ENCODE data around the gene MC1R.
A peak's percentile ranks its signal among the peaks of the same experiment; 100 is the strongest.
"Not testable (repeated sequence)": the region's sequence is repeated elsewhere in the genome, so short reads cannot be mapped to it uniquely, and the experiment has no call there.

The MC1R gene

DNA sequence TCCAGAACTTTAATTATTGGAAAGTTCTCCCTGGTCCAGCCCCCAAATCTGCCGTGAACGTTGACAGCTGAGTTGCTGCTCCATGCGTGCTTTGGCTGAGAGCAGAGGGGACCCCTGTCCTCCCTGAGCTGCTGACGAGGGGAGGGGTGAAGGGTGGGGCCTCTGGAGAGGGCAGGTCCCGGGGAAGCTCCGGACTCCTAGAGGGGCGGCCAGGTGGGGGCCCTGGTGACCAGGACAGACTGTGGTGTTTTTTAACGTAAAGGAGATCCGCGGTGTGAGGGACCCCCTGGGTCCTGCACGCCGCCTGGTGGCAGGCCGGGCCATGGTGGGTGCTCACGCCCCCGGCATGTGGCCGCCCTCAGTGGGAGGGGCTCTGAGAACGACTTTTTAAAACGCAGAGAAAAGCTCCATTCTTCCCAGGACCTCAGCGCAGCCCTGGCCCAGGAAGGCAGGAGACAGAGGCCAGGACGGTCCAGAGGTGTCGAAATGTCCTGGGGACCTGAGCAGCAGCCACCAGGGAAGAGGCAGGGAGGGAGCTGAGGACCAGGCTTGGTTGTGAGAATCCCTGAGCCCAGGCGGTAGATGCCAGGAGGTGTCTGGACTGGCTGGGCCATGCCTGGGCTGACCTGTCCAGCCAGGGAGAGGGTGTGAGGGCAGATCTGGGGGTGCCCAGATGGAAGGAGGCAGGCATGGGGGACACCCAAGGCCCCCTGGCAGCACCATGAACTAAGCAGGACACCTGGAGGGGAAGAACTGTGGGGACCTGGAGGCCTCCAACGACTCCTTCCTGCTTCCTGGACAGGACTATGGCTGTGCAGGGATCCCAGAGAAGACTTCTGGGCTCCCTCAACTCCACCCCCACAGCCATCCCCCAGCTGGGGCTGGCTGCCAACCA is at the start of gene MC1R:
MC1R (plus strand) TSS at position 410 of the 895 bp plus-strand sequence; CDS start at position 807, 397 bp downstream.
- peak; percentile 41 for DNase-seq (ENCODE audit: low read depth)

DNA sequence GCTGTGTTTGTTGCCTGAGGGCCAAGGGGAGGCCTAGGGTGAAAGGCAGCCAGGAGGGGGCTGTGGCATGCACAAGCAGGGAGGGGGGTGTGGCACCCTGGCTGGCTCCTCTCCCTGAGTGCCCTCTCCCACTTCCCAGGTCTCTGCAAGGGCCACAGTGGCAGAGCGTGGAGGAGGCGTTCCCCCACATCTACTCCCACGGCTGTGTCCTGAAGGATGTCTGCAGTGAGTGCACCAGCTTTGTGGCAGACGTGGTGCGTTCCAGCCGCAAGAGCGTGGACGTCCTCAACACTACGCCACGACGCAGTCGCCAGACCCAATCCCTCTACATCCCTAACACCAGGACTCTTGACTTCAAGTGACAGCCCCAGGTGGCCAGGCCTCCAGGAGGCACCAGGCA is 48.8 kb upstream of the MC1R start:
- DNase-seq (ENCODE audit: low read depth) = no peak

DNA sequence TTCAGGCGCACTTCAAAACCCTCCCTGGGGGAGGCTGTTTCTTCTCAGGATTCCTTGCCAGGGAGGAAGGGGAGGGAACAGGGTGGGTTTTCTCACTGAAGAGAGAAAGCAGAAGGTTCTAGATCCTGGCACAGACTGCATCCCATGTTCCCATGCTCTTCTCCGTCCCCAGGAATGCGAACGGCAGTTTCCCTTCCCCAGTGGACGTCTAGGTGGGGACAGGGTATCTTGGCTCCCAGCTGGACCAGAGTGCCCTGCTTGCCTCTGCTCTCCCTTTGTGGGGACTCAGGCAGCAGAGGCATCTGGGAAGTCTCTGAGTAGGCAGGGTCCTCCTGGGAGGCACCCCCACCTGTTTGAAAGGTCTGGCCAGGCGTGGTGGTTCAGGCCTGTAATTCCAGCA is 48.2 kb upstream of the MC1R start:
- no peak for DNase-seq (ENCODE audit: low read depth)

DNA sequence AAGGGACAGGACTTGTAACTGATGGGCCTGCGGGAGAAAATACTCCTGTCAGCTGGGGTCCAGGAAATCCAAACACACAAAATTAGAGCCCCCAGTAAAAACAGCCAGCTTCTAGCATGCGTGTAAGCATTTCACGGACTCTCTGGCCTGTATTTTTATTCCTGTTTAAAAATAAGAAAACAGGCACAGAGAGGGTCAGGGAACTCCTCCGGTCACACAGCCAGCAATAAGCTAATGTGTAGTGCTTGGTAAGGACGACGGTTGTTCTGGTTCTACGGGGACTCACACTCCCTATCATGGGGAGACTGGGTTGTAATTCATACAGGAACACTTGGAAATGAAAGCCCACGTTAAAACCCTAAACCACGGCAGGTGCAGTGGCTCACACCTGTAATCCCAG is 46.8 kb upstream of the MC1R start:
- no peak for DNase-seq (ENCODE audit: low read depth)

DNA sequence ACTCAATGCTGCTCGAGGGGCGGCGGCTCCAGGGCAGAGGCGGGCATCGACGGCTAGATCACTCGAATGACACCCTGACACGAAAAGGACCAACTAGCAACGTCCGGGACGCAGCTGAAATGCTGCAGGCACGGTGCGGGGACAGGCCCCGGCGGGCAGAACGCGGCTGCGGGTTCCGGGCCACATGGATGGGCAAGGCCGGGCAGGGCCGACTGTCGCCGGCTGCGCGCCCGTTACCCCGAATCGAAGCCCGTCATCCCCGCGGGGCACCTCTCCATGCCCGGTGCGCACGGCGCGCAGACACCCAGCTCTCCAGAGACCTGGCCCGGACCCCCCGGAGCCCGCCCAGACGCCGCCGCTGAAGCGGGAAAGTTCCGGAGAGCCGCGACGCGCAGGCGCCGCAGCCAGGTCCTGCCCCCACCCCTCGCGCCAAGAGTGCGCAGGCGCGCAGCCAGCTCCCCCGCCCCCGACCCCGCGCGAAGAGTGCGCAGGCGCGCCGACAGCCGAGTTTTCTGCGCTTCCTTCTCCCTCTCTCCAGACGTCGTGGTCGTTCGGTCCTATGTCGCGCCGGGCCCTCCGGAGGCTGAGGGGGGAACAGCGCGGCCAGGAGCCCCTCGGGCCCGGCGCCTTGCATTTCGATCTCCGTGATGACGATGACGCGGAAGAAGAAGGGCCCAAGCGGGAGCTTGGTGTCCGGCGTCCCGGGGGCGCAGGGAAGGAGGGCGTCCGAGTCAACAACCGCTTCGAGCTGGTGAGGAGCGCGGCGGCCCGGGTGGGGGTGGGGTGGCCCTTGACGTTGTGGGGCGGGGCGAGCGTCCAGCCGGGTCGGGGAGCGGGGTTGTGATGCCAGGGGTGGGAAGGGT is 45.3 kb upstream of the MC1R start, which contains the start of gene TCF25:
TCF25 (plus strand) TSS at position 484 of the 863 bp plus-strand sequence; CDS start at position 560, 76 bp downstream.
- peak; percentile 77 for DNase-seq (ENCODE audit: low read depth)

DNA sequence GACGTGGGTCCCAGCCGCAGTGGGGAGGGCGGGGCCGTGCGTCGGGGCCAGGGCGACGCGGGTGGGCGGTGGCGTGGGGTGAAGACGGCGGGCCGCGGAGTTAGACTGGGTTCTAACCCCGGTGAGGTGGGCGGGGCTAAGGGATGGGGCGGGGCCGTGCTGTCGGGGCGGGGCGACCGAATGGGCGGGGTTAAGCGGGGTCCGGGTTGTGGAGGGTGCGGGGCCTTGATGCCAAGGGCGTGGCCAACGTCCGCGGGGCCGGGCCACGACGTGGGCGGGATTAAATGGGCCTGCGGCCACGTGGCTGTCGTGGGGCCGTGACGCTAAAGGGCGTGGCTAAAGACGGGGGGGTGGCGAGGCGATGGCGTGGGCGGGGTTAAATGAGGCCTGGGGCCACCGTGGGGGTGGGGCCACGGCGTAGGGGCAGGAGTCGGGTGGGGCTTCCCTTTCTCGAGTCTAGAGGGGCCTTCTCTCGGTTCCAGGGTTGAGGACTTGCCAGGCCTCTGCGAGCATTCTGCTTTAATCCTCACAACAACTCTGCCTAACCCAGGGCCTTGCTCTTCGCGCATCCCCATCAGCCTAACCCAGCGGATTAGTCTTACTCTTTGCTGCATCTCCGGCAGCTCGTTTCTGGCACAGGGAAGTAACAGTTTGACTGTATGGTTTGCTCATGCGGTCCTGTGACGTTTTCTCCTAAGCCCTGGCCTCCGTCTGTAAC is 44.5 kb upstream of the MC1R start:
- peak; percentile 93 for DNase-seq (ENCODE audit: low read depth)

DNA sequence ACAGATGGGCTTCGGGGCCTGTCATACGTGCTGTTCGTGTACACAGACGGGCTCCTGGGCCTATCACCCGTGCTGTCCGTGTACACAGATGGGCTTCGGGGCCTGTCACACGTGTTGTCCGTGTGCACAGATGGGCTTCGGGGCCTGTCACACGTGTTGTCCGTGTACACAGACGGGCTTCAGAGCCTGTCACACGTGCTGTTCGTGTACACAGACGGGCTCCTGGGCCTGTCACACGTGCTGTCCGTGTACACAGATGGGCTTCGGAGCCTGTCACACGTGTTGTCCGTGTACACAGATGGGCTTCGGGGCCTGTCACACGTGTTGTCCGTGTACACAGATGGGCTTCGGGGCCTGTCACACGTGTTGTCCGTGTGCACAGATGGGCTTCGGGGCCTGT is 39.5 kb upstream of the MC1R start:
- not testable (repeated sequence) for DNase-seq (ENCODE audit: low read depth)

DNA sequence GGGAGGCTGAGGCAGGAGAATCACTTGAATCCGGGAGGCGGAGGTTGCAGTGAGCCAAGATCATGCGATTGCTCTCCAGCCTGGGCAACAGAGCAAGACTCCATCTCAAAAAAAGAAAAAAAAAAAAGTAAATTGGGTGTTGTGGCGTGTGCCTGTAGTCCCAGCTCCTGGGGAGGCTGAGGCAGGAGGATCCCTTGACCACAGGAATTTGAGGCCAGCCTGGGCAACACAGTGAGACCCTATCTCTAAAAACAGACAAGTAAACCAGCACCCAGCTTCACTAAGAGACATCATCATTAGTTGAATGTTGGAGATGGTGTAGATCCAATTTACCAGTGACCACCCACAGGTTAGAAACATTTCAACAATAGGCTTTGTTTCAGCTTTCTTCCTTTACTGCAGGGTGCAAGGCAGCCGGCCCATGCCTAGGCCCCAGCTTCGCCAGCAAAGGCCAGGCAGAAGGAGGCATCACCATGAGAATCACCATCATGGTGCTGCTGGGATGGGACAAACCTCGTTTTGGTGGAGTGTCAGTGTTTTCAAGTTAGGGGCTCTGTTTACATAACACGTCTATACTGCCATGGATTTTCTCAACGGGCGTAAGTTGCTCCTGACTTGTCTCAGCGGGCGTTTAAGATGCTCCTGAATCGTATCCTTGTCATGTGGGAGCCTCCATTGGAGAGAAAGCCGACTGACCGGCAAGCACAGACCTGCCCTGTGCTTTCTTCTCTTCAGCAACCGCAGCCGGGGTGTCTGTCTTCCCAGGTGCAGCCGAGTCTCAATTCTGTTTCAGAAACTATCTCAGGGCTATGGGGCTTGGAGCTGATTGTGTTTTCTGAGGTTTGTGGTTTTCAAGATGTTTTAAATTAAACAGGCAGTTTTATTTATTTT is 37.9 kb upstream of the MC1R start:
- DNase-seq (ENCODE audit: low read depth) = no peak

DNA sequence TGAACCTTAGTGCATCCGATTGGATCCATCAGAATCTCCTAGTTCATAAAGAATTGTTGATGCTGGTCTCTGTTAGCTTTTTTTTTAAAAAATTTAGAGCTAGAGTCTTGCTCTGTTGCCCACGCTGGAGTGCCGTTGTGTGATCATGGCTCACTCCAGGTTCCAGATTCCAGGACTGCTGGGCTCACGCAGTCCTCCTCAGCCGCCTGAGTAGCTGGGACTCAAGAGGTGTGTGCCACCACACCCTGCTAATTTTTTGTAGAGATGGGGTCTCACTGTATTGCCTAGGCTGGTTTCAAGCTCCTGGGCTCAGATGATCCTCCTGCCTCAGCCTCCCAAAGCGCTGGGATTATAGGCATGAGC is 37.3 kb upstream of the MC1R start:
- DNase-seq (ENCODE audit: low read depth) = no peak

DNA sequence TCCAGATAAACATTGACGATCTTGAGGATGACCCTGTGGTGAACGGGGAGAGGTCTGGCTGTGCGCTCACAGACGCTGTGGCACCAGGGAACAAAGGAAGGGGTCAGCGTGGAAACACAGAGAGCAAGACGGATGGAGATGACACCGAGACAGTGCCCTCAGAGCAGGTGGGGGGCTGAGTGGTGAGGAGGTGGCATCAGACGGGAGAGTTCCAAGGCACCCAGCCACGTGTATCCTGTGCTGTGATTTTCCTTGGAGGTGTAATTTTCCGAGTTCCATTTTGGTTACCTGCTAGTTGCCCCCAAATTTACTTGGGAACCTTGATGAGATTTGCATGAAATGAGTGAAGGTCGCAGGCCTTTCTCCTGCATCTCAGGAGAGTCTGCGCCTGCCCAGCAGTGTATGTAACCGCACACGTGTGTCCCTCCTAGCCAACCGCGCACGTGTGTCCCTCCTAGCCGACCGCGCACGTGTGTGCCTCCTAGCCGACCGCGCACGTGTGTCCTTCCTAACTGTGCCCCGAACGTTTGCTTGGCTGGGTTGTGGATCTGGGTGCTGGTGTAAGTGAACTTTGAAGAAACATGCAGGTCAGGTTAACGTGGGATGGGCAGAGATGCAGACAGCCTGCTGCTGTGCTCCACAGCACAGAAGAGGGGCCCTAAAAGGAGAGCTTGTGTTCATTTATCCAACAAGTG is 35.2 kb upstream of the MC1R start:
- DNase-seq (ENCODE audit: low read depth) = no peak

DNA sequence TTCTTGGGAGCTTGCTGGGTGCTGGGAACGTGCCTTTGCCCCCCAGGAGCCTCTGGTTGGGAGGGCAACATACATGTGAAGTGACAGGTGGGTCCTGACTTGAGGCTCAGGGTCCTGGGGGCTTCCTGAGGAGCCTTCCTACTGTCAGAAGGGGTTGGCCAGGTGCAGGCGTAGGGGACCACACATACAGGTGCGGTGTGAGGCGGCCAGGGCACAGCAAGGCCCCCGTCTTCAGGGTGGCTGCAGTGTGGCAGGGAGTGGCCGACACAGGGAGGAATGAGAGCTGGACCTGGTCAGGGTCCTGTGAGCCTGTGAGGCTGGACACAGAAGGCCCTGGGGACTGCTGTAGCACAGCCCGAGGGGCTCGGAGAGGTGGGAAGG is 34.6 kb upstream of the MC1R start:
- no peak for DNase-seq (ENCODE audit: low read depth)

DNA sequence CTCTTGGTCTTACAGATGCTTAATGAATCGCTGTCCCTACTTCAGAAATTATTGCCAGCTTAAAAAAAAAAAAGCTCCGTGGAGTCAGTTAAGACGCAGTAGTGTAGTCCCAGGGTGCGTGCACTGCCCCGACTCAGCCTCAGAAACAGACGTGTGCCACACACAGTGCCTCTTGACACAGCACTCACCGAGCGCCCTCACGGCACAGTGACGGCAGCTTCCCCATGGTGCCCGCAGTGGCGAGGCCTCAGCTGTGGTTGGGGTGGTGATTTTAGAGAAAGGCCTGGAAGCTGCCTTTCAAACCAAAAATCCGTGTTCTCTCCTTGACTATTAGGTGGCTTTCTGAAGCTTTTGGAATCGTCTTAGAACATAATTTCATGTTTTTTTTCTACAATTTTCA is 31.4 kb upstream of the MC1R start:
- no peak for DNase-seq (ENCODE audit: low read depth)

DNA sequence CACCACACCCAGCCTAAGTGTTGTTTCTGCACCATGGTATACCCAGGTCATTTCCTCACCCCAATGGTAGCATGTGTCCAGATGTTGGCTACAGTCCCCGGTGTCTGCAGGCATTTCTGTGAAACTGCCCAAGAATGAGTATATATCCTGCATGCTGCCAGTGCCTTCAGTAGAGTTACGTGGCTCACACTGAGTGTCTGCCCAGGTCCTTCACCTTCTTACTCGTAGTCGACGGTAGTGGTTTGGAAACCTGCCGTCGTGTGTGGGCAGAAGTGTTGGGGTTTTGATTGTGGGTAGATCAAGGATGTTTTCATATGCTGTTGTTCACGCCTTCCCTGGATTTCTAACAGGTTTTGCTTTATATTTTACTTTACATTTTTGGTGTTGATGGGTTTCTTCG is 28.5 kb upstream of the MC1R start:
- no peak for DNase-seq (ENCODE audit: low read depth)

DNA sequence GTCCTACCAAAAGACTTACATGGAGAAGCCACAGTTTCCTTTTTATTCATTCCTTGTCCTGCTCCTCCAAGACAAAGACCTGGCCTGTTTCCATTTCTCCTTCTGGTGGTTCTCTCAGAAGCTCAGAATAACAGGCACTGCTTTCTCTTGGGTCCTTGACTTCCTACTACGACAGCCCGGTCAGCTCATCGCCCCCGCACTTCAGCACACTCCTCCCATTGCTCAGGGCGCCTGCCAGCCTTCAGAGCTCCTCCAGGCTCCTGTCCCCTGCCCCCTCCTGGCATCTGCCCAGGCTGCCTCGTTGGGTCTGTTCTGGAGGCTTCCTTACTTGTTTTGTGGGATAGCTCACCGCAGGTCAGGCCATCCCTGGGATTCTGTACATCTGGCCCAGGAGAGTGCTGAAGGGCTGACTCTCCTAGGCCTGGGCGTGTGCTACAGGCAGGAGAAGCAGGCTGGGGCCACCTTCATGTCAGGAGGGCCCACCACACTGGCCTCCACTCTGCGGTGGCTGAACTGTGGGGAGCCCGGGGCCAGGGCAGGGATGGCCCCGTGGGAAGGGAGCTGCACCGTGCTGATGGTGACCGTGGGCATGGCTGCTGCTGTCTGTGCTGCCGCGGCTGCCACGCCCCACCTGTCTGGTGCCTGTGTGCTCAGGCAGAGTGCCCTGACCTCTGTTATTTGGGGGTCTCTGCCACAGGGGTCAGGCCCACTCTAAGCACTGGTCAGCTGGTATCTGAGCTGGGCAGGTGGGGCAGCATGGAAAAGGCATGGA is 27.6 kb upstream of the MC1R start:
- no peak for DNase-seq (ENCODE audit: low read depth)

DNA sequence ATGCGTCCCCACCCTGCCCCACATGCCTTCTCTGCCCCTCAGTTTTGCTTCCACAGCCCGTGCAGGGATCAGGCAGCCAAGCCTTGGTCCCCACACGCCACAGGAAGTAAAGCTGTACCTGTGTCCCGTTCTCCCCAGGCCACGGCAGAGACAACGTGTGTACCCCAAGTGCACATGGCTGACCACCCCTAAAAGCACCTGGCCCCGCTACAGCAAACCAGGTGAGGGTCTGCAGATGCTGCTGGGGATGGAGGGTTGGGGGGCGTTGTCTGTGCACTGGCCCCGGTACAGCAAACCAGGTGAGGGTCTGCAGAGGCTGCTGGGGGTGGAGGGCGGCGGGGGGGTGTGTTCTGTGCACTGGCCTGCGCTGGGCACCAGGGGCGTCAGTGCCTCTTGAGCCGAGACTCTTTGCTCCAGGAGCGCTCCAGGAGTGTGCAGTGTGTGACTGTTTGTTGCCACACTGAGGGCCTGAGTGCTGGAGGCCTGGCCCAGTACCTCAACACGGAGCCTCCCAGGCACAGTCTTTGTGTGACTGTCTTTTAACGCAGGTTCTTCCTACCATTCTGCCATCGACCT is 26.5 kb upstream of the MC1R start:
- DNase-seq (ENCODE audit: low read depth) = no peak

DNA sequence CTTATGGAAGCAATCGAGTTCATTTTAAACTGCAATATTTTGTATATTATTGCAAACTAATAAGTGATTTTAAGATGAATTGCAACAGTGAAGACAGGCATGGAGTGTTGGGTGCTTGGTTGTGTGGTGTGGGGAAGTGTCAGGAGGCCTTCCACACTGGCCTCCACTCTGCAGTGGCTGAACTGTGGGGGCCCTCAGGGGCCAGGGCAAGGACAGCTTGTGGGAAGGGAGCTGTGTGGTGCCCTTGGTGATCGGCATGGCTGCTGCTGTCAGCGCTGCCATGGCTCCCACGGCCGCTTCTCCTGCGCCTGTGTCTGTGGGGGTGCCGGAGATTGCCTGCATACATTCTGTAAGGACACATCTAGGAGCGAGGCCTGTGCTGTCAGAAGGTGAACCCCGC is 26.0 kb upstream of the MC1R start:
- DNase-seq (ENCODE audit: low read depth) = no peak

DNA sequence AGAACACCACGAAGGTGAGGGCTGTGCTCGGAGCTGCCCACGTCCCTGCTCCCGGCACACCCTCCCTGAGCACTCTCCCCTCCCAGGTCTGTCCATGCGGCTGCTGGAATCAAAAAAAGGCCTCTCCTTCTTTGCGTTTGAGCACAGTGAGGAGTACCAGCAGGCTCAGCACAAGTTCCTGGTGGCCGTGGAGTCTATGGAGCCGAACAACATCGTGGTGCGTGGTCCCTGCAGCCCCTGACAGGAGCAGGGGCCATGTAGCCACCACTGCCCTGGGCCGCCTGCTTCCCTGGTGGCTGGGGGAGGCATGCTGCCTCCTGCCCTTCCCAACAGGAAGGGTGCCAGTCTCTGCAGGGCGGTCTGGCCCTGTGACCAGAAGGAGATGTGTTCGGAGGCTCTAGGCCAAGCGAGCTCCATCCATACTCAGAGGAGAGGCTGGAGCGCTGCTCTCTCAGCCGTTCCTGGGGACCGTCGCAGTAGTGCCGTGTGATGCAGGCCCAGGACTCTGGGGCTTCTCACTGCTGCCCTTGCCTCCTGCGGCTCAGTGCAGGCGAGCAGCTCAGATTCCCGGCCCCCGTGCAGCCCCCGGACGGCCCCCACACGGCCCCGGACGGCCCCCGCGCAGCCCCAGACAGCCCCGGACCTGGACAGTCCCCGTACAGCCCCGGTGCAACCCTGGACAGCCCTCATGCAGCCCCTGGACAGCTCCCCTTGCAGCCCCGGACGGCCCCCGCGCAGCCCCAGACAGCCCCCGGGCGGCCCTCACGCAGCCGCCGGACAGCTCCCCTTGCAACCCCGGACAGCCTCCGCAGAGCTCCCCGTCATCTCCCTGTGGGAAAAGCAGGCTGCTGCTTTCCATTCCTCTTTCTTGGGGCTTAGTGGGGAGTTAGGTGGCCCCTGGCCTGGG is 24.8 kb upstream of the MC1R start:
- no peak for DNase-seq (ENCODE audit: low read depth)

DNA sequence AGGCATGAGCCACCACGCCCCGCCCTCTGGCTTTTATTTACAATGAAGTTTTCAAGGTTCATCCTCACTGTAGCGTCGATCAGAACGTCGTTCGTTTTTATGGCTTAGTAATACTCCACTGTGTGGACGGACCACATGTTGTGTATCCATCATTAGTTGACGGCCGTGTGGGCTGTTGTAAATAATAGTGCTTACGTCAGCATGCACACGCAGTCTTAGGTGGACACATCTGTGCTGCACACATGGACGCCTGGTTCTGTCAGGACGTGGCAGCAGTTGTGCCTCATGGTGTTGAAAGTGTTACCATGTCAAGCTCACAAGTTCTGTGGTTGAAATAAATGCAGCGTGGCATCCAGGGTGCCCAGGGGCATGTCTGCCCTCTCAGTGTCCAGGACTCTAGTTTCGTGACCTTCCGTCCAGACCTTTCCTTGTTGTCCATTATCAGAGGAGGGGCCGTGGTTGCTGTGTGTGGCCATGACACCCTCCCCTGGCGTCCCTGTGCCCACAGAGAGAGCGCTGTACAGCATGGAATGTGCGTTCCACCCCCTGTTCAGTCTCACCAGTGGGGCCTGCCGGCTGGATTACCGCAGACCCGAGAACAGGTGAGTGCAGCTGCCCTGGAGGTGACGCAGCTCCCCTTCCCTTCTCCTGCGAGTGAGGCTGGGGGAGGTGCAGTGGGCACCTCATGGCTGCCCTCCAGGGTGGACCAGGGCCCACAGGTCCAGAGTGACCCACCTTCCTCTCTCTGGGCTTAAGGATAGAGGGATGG is 23.0 kb upstream of the MC1R start:
- no peak for DNase-seq (ENCODE audit: low read depth)
